Choroid plexus epithelial cell (primary cell): ENCODE measurements around the gene C2orf78.
A peak's percentile ranks its signal among the peaks of the same experiment; 100 is the strongest.

Experiments used
- DNase-seq: peaks from one replicate; pipeline ENCODE4 v3.0.0-alpha.2; 2010; ENCODE audit warnings: low read depth
- H3K4me3 ChIP-seq: 2 replicates; pipeline ENCODE4 v1.5.1; 2011; ENCODE audit warnings: low read depth, mild to moderate bottlenecking, control low read depth, low read length, moderate library complexity
- TF ChIP-seq, protein P1 (sequence below): conservative IDR thresholded peaks from 2 replicates; pipeline ENCODE4 v1.5.1; 2011; ENCODE audit warnings: low read depth, mild to moderate bottlenecking, control low read depth, inconsistent platforms, low read length, moderate library complexity

Gene C2orf78

DNA sequence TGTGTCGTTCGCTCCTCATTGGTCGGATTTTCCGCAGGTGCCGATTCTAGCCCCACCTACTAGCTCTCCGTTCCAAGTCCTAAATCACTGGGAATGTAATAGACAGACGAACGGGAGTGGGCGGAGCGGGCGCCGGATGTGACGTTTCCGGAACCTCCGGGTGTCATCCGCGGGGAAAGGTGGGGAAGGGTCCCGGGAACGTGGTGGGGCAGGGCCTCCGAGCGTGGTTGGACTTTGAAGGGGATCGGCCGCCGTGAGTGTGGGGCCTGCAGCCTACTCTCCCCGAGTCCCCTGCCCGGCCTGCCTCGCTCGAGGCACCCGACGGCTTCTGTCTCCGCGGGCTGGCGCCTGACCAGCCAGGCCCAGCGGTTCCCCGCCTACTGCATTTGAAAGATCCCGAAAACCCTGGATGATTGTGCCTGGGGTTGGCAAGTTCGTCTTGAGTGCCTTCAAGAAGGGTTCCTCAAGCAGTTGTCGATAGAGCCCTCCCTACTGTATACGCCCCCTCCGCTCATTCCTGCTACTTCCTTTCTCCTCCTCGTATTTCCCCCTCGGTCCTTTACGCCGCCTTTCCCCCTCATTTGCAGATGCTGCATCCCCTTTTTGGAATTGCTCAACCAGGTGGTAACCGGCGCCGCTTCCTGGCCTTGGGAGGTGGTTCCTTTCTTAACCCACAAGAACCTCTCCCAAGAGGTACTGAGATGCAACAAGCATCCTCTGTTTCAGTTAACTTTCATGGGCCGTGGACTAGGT is 45.0 kb downstream of the C2orf78 start, which contains the start of gene STAMBP:
Gene STAMBP (plus strand): TSS at position 144 of the 753 bp plus-strand sequence. CDS start 1,896 bp downstream, outside the sequence.
- peak; percentile 98 for DNase-seq
- H3K4me3 ChIP-seq = peak within 1 kb of the TSS; percentile 94
- TF ChIP-seq, protein P1, sequence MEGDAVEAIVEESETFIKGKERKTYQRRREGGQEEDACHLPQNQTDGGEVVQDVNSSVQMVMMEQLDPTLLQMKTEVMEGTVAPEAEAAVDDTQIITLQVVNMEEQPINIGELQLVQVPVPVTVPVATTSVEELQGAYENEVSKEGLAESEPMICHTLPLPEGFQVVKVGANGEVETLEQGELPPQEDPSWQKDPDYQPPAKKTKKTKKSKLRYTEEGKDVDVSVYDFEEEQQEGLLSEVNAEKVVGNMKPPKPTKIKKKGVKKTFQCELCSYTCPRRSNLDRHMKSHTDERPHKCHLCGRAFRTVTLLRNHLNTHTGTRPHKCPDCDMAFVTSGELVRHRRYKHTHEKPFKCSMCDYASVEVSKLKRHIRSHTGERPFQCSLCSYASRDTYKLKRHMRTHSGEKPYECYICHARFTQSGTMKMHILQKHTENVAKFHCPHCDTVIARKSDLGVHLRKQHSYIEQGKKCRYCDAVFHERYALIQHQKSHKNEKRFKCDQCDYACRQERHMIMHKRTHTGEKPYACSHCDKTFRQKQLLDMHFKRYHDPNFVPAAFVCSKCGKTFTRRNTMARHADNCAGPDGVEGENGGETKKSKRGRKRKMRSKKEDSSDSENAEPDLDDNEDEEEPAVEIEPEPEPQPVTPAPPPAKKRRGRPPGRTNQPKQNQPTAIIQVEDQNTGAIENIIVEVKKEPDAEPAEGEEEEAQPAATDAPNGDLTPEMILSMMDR = no peak

DNA sequence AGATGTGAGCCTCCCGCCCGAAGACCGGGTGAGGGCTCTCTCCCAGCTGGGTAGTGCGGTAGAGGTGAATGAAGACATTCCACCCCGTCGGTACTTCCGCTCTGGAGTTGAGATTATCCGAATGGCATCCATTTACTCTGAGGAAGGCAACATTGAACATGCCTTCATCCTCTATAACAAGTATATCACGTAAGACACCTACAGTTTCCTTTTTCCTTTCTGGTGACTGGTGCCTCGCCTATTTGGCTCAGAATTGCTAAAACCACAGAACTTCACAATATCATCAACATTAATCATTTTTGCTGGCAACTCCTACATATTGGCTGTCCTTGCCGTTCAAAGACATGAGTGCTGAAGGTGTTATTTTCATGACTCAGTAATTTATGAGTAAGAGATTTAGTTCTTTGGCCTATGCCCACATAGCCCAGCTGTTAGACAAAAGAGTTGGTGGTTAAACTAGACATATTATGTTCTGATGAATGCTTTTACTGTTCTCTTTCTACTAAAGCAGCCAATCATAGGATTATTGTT is 47.0 kb downstream of the C2orf78 start:
- no peak overlapping the region for H3K4me3 ChIP-seq

DNA sequence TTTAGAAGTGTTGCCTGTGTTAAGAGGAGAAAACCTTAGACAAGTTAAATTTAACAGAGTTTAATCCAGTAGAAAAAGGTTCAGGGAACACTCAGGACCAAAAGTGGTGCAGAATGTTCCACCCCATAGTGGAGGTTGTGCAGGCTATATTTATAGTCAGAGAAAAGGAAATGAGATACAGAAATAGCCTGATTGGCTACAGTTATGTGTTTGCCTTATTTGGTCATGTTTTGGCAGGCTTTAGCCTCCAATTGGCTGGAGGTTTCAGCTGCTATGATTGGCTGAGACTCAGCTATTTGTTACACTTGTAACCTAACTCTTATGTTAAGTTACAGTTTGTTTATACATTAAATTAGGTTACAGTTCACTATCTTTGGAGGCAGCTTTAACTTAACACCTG is 48.9 kb downstream of the C2orf78 start:
- H3K4me3 ChIP-seq = no peak overlapping the region
- peak; percentile 53 for DNase-seq

More for the DNA sequence above, 47.0 kb downstream of the C2orf78 start:
- TF ChIP-seq, protein P1 = no peak
- peak; percentile 78 for DNase-seq

DNA sequence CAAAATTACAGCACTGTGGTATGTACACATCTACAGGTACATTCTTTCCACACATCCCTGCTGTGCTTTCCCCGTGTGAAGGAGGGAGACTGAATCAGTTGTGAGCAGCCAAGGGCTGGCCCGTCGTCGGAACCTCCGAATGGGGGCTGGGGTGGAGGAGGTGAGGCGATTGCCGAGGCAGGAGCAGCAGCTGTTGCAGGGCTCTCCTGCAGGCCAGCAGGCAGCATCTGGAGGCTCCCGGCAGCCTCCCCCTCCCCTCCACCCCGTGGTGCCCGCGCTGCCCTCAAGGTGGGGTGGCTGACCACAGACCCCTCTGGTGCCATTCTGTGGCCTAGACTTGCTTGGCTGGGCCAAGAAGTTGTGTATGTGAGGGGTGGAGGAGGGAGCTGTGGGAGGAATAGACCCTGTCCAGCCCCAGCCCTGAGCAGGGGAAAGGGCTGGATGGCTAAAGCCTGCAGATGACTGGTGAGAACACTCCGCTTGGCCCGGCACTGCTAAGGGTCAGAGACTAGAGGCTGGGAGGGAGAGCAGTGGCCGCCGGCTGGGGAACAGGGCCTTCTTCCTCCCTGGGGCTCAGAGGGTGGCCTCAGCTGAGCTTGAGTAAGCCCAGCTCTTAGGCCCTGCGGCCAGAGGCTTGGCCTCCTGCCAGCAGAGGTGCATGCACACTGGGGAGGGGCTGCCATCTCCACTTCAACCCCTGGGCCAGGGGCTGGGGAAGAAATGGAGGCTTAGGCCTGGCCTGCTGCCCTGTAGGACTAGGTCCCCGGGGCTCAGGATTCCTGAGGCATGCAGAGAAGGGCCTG is 52.4 kb downstream of the C2orf78 start:
- peak; percentile 43 for DNase-seq
- TF ChIP-seq, protein P1 = no peak
- no peak overlapping the region for H3K4me3 ChIP-seq

More for the DNA sequence above, 48.9 kb downstream of the C2orf78 start:
- TF ChIP-seq, protein P1 = no peak

DNA sequence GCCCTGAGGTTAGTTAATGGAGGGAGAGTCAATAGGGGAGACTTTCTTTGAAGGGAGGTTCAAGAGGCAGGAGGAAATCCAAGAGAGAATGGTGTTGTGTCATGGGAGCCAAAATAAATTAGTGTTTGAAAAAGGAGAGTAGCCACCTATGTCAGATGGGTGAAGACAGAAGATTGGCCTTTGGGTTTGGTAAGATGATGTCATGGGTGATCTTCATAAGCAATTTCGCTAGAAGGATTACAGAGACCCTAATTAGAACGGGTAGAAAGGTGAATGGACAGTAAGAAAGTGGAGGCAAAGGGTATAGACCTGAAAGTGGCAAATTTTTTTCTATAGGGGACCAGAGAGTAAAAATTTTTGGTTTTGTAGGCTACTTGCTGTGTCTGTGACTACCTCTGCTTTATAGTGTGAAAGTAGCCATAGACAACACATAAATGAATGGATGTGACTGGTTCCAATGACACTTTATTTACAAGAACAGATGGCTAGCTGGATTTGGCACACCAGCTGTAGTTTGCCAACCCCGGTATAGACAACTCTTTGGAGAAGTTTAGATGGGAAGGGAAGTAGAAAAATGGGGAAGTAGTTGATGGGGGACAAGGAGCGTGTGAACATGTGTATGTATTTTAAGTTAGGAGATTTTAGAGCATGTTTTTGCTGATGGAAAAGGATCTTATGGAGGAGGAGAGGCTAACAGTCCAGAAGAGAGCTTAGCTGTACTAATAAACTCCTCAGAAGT is 54.0 kb downstream of the C2orf78 start:
- no peak for DNase-seq
- TF ChIP-seq, protein P1 = no peak
- H3K4me3 ChIP-seq = no peak overlapping the region

DNA sequence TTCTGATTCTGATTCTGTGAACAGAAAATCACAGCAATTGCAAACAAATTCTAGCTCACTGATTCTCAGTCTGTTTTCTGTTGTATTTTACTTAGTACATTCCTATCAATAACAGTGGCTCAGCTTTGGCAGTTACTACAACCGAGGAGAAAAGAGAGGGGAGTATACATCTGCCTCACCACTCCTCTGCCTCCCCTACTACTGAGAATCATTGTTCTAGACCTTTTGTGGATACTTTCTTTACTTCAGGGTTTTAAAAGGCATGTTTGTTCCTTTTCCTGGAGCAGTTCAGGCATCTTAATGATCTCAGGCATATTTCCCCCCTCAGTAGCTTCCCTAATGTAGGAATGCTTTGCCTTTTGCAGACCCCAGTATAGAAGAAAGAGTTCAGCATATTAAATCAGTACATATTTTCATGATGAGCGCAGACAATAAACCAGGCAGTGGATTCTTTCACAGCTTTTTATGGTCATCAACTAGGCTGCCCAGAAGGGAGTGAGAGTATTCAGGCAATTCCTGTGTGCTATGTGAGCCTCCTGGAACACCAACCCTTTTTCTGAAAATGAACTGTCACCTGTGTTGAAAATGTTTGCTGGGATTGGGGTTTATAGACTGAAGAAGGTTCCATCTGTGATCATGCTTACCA is 55.0 kb downstream of the C2orf78 start:
- no peak for DNase-seq
- TF ChIP-seq, protein P1 = no peak
- H3K4me3 ChIP-seq = no peak overlapping the region
